Activated T-cell treated with anti-CD3 and anti-CD28 coated beads, Interleukin-2, amount 50 U/mL, for 72 hours (primary cell): Measurements from ENCODE around the gene SLC25A30. TPM values are rescaled to one million over a fixed set of nuclear protein-coding genes. Genes with fewer than 3 reads are reported as not detected.
"Not testable (repeated sequence)": the region's sequence is repeated elsewhere in the genome, so short reads cannot be mapped to it uniquely, and the experiment has no call there.

ENCODE experiments used
- ATAC-seq, 2 donors: fragments of 150-1000 bp; cut with Tn5 transposase; replicated peaks in 1 of 2; 2 replicates each; pipeline ENCODE4 v1.10.0; 2021; ENCODE audit warnings: moderate library complexity in 2 of 2, mild to moderate bottlenecking in 1 of 2
- DNase-seq, 2 donors: peaks; one replicate each; pipeline ENCODE4 v3.0.0; 2021 to 2022; ENCODE audit warnings: mixed read lengths in 1 of 2
- H3K27ac Mint-ChIP-seq: one replicate; pipeline ENCODE4 v1.8.0; 2022; ENCODE audit warnings: mild to moderate bottlenecking, moderate library complexity, mixed read lengths
- H3K27me3 Mint-ChIP-seq: one replicate; pipeline ENCODE4 v1.8.0; 2022; ENCODE audit warnings: low read depth, mixed read lengths
- H3K36me3 Mint-ChIP-seq, 2 donors: one replicate each; pipeline ENCODE4 v1.8.0; 2022; ENCODE audit warnings: mixed read lengths in 2 of 2, mild to moderate bottlenecking in 1 of 2; ENCODE audit not compliant: insufficient read depth in 2 of 2
- H3K4me1 Mint-ChIP-seq: one replicate; pipeline ENCODE4 v1.8.0; 2022; ENCODE audit warnings: low read depth, mixed read lengths
- H3K4me3 Mint-ChIP-seq, 2 donors: one replicate each; pipeline ENCODE4 v1.8.0; 2022; ENCODE audit warnings: mild to moderate bottlenecking in 2 of 2, mixed read lengths in 2 of 2, moderate library complexity in 2 of 2
- H3K9me3 Mint-ChIP-seq, 2 donors: one replicate each; pipeline ENCODE4 v1.8.0; 2022; ENCODE audit warnings: mixed read lengths in 2 of 2
- total RNA-seq, 2 donors: library from RNA; stranded (reverse); gene quantifications; one replicate each; pipeline ENCODE4 v1.2.3, GENCODE V29; 2022

Gene SLC25A30
- total RNA-seq, 2 donors from 2014 or later, result 17.9 to 19.8 TPM

- peak overlapping the region; percentile 62 for H3K27ac Mint-ChIP-seq
- DNase-seq, result no peak
- no peak for ATAC-seq
- H3K4me3 Mint-ChIP-seq, result peak overlapping the region; percentile 76 to 82
- H3K4me1 Mint-ChIP-seq, result peaks cover 61% of the 10 kb centered on the region
- no peaks in the 10 kb centered on the region for H3K27me3 Mint-ChIP-seq
- H3K36me3 Mint-ChIP-seq, result peaks cover 5 to 23% of the 10 kb centered on the region in 2 donors
- no peaks in the 10 kb centered on the region for H3K9me3 Mint-ChIP-seq
Measured at GRCh38 chr13:45396533-45397095, 21.6 kb downstream of the SLC25A30 start.

- Mint-ChIP-seq H3K36me3 (peaks cover 3 to 21% of the 10 kb centered on the region in 2 donors), H3K4me1 (peaks cover 54% of the 10 kb centered on the region), H3K27me3 (no peaks in the 10 kb centered on the region), H3K9me3 (no peaks in the 10 kb centered on the region), H3K4me3 (no peak overlapping the region), H3K27ac (peak overlapping the region; percentile 92)
- ATAC-seq, result no peak
- peak in 1 of 2 donors; percentile 30 for DNase-seq
Measured at GRCh38 chr13:45393941-45394570, 24.1 kb downstream of the SLC25A30 start.

- Mint-ChIP-seq H3K4me1 (peaks cover 41% of the 10 kb centered on the region), H3K36me3 (peaks cover under 1 to 19% of the 10 kb centered on the region in 2 donors), H3K4me3 (no peak overlapping the region), H3K9me3 (no peaks in the 10 kb centered on the region), H3K27me3 (no peaks in the 10 kb centered on the region), H3K27ac (no peak overlapping the region)
- DNase-seq (no peak), ATAC-seq (no peak)
Measured at GRCh38 chr13:45392811-45393210, 25.4 kb downstream of the SLC25A30 start.

DNA sequence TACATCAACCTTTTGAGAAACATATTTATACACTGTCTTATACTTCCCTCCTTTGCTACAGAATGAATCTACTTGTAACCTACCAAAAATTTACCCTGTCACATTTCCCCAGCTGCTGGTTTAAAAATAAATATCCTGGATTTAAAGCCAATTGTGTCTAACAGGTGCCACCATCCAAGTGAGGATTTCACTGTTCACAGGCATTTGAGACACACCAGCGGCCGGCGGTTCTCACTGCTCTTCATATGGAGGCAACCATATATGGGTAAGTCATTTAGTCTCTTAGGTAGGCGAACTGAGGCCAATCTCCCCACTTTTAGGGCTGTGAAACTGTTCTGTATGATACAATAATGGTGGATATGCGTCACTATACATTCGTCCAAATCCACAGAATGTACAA lies 26.2 kb downstream of the SLC25A30 start:
- peaks cover 38% of the 10 kb centered on the region for H3K4me1 Mint-ChIP-seq
- H3K9me3 Mint-ChIP-seq, result no peaks in the 10 kb centered on the region
- H3K4me3 Mint-ChIP-seq, result no peak overlapping the region
- DNase-seq (no peak), ATAC-seq (no peak)
- H3K27me3 Mint-ChIP-seq, result no peaks in the 10 kb centered on the region
- peaks cover 0 to 13% of the 10 kb centered on the region in 2 donors for H3K36me3 Mint-ChIP-seq
- no peak overlapping the region for H3K27ac Mint-ChIP-seq

- H3K4me3 Mint-ChIP-seq, DNase-seq, ATAC-seq, H3K27ac Mint-ChIP-seq, H3K9me3 Mint-ChIP-seq, H3K27me3 Mint-ChIP-seq: not testable (repeated sequence)
- Mint-ChIP-seq H3K36me3 (peaks cover 0 to 13% of the 10 kb centered on the region in 2 donors), H3K4me1 (peaks cover 38% of the 10 kb centered on the region)
Measured at GRCh38 chr13:45391128-45391527, 27.0 kb downstream of the SLC25A30 start.

DNA sequence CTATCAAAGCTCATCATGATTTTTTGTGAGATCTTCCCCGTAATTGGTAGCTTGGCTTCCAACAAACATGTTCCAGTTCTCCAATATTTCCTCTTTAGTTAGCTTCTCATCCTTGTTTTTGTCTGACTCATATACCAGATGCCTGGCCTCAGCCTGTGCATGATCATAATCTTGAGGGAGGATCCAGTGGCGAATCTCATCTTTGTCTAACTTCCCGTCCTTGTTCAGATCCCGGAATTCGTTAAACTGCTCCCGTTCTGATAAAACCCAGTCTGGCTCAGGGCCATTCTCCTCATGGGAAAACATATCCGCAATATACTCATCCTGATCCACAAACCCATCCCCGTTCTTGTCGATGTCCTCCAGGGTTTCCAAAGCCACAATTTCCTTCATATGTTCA lies 27.8 kb downstream of the SLC25A30 start:
- ATAC-seq, H3K4me3 Mint-ChIP-seq, H3K36me3 Mint-ChIP-seq, H3K9me3 Mint-ChIP-seq, H3K27ac Mint-ChIP-seq, H3K27me3 Mint-ChIP-seq, DNase-seq: not testable (repeated sequence)
- H3K4me1 Mint-ChIP-seq, result peaks cover 31% of the 10 kb centered on the region

DNA sequence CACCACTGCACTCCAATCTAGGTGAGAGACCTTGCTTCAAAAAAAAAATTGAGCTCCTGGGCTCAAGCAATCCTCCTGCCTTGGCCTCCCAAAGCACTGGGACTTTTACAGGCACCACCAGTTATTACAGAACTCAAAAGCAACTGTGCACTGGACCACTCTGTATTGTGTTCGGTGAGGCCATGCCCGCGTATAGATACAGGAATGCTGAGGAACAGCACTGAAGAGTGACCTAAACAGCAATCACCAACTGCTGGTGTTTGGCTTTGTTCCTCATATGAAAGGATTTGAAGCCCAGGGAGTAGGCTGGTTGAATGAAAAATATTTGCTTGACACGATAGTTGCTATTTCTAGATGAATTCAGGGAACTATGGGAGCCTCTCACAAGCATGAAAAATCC lies 29.5 kb downstream of the SLC25A30 start:
- peaks cover 0 to 4% of the 10 kb centered on the region in 2 donors for H3K36me3 Mint-ChIP-seq
- H3K27me3 Mint-ChIP-seq, result no peaks in the 10 kb centered on the region
- no peak for DNase-seq
- no peaks in the 10 kb centered on the region for H3K9me3 Mint-ChIP-seq
- H3K27ac Mint-ChIP-seq, result no peak overlapping the region
- H3K4me1 Mint-ChIP-seq, result peaks cover 14% of the 10 kb centered on the region
- ATAC-seq, result no peak
- H3K4me3 Mint-ChIP-seq, result no peak overlapping the region

DNA sequence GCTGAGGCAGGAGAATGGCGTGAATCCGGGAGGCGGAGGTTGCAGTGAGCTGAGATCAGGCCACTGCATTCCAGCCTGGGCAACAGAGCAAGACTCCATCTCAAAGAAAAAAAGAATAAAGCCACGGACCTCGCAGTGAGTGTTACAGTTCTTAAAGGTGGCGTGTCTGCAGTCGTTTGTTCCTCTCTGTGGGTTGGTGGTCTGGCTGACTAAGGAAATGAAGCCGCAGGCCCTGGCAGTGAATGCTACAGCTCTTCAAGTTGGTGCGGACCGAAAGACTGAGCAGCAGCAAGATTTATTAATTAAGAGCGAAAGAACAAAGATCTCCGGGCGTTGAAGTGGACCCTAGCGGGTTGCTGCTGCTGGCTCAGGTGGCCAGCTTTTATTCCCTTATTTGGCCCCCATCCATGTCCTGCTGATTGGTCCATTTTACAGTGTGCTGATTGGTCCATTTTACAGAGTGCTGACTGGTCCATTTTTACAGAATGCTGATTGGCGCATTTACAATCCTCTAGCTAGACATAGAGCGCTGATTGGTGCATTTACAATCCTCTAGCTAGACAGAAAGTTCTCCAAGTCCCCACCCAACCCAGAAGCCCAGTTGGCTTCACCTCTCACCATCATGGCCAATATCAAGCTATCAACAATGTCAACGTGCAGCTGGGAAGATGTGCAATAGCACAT lies 31.1 kb downstream of the SLC25A30 start:
- DNase-seq (peak in 1 of 2 donors; percentile 40), ATAC-seq (peak; percentile 66 to 80)
- not testable (repeated sequence) for H3K4me3 Mint-ChIP-seq, H3K27me3 Mint-ChIP-seq, H3K9me3 Mint-ChIP-seq, H3K36me3 Mint-ChIP-seq, H3K27ac Mint-ChIP-seq
- H3K4me1 Mint-ChIP-seq, result peaks cover 13% of the 10 kb centered on the region

- peaks cover 13% of the 10 kb centered on the region for H3K4me1 Mint-ChIP-seq
Measured at GRCh38 chr13:45385907-45386553, 32.1 kb downstream of the SLC25A30 start.

GRCh38 chr13:45385320-45385719 lies 32.9 kb downstream of the SLC25A30 start:
- DNase-seq (no peak), ATAC-seq (no peak)
- Mint-ChIP-seq H3K27me3 (no peaks in the 10 kb centered on the region), H3K9me3 (no peaks in the 10 kb centered on the region), H3K27ac (no peak overlapping the region), H3K36me3 (peaks cover 0 to 1% of the 10 kb centered on the region in 2 donors), H3K4me3 (no peak overlapping the region), H3K4me1 (peaks cover 13% of the 10 kb centered on the region)

More at GRCh38 chr13:45385907-45386553, 32.1 kb downstream of the SLC25A30 start:
- Mint-ChIP-seq H3K27me3 (no peaks in the 10 kb centered on the region), H3K36me3 (peaks cover 0 to 4% of the 10 kb centered on the region in 2 donors), H3K9me3 (no peaks in the 10 kb centered on the region), H3K27ac (no peak overlapping the region), H3K4me3 (no peak overlapping the region)
- ATAC-seq (no peak), DNase-seq (no peak)

DNA sequence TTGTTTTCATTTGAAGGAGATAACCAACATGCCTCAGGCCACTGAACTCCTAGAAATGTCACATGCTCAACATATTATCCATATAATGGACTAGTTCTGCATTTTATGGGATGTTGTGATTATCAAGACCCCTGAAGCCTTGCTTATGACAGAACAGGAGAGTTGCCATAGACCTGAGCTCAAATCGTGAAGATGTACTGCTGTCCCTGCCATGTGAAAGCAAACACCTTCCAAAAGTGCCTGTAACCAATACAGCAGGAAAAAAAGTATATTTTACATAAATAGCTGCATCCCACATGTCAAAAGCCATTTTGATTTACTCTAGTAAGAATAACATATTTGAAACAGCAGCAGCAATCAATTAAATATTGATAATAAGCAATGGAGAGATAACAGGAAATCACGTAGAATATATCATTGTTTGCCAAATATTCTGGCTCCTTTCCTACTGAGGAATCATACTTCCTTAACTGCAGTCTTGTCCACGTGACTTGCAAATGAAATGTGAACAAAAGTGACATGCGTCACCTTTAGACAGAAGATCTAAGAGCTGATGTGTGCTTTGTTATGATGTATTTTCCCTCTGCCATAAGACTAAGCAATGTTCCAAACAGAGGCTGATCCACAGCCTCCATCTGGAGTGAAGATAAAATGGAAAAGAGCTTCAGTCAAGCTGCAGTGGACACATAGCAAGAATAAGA lies 33.5 kb downstream of the SLC25A30 start:
- DNase-seq, result no peak
- H3K36me3 Mint-ChIP-seq, result no peaks in the 10 kb centered on the region
- no peaks in the 10 kb centered on the region for H3K9me3 Mint-ChIP-seq
- no peak overlapping the region for H3K4me3 Mint-ChIP-seq
- H3K27me3 Mint-ChIP-seq, result no peaks in the 10 kb centered on the region
- H3K27ac Mint-ChIP-seq, result no peak overlapping the region
- peaks cover 13% of the 10 kb centered on the region for H3K4me1 Mint-ChIP-seq
- no peak for ATAC-seq

GRCh38 chr13:45382739-45383138 lies 35.4 kb downstream of the SLC25A30 start:
- not testable (repeated sequence) for ATAC-seq, H3K27me3 Mint-ChIP-seq
- peaks cover 13% of the 10 kb centered on the region for H3K4me1 Mint-ChIP-seq

DNA sequence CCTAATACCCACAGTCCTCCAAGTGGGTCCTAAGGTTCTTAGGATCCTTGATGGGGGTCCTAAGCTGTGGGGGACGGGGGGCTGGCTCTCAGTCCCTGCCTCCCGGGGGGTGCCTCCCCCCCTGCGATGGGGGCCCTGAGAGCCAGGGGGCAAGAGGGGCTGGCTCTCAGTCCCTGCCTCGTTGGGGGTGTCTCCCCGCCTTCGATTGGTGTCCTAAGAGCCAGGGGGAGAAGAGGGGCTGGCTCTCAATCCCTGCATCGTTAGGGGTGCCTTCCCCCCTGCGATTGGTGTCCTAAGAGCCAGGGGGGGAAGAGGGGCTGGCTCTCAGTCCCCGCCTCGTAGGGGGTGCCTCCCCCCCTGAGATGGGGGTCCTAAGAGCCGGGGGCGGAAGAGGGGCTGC lies 37.0 kb downstream of the SLC25A30 start:
- no peaks in the 10 kb centered on the region for H3K27me3 Mint-ChIP-seq
- ATAC-seq, result no peak

More at GRCh38 chr13:45382739-45383138, 35.4 kb downstream of the SLC25A30 start:
- DNase-seq, H3K9me3 Mint-ChIP-seq, H3K4me3 Mint-ChIP-seq, H3K27ac Mint-ChIP-seq, H3K36me3 Mint-ChIP-seq: not testable (repeated sequence)

More for the DNA sequence above, 37.0 kb downstream of the SLC25A30 start:
- H3K9me3 Mint-ChIP-seq, result no peaks in the 10 kb centered on the region
- DNase-seq, result no peak
- H3K4me1 Mint-ChIP-seq, result peaks cover 1% of the 10 kb centered on the region
- no peak overlapping the region for H3K27ac Mint-ChIP-seq
- H3K36me3 Mint-ChIP-seq, result no peaks in the 10 kb centered on the region
- H3K4me3 Mint-ChIP-seq, result no peak overlapping the region
